Measurements from ENCODE around the gene SRM. TPM values are rescaled to one million over a fixed set of nuclear protein-coding genes. Genes with fewer than 3 reads are reported as not detected.
A peak's percentile ranks its signal among the peaks of the same experiment; 100 is the strongest.

SRM gene
- polyA plus RNA-seq (22.9 and 23.2 TPM in 2 replicates), polyA minus RNA-seq (19.2 and 23.5 TPM in 2 replicates)

DNA sequence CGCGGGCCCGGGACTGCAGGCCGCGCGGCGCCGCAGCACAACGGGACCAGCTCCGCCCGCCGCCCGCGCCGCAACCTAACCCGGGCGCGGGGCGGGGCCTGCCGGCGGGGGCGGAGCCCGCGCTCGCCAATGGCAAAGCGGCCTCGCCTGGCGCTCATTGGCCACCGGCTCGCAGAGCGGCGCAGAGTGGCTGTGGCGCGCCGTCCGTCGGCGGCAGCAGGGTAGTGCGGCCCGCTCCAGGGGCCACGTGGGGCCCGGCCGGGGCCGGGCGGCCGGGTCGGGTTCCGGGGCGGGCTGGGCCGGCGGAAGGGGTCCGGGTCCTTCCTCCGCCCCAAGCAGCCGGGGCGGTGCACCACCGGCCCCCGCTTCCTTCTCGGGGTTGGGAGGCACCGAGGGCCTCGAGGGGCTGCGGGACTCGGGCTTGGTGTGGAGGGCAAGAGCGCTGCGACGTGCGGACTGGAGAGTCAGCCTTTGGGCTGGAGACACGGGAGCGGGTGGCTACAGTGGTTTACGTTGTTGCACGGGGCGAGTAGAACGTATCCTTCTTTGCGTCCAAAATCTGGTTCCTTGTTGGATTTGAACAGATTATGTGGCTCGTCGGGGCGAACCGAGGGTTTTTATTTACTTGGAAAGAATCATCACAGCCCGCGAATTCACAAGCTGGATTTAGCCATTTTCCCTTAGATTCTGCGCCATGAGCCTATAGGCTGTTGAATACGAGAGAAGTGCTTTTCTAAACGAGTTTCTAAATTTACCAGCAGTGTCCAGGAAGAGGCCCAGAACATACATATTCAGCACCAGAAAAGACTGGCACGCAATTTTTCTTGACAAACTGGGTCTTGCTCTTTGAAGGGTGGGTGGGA lies at the start of gene SRM:
TSS of gene SRM (minus strand) at position 51 of the 863 bp plus-strand sequence. CDS start 75 bp downstream, outside the sequence.
- H2AFZ ChIP-seq (ENCODE audit: low read depth, low read length), result peak within 1 kb of the TSS; percentile 70
- H3K79me2 ChIP-seq (replicated peaks; ENCODE audit: insufficient read depth, low read length), result peaks cover 7% of the 10 kb centered on the region
- H3K27ac ChIP-seq (ENCODE audit: low read length), result peak within 1 kb of the TSS; percentile 56
- no peaks in the 10 kb centered on the region for H4K20me1 ChIP-seq (ENCODE audit: insufficient read depth)
- H3F3A ChIP-seq (ENCODE audit: insufficient read depth, low read length, poor library complexity, severe bottlenecking), result no peaks in the 10 kb centered on the region
- peaks cover 8% of the 10 kb centered on the region for H3K36me3 ChIP-seq (ENCODE audit: insufficient read depth, low read length)
- H3K4me2 ChIP-seq (ENCODE audit: low read length), result peak within 1 kb of the TSS; percentile 59
- H3K4me3 ChIP-seq (ENCODE audit: low read length), result peak within 1 kb of the TSS; percentile 87
- no peaks in the 10 kb centered on the region for H3K9me2 ChIP-seq (ENCODE audit: insufficient read depth, low read length)
- H3K9ac ChIP-seq (ENCODE audit: low read length), result peak within 1 kb of the TSS; percentile 74
- no peaks in the 10 kb centered on the region for H3K27me3 ChIP-seq (ENCODE audit: insufficient read depth, low read depth, low read length)
- no peaks in the 10 kb centered on the region for H3K9me3 ChIP-seq (ENCODE audit: low read length)
- TF ChIP-seq EP300 (conservative IDR thresholded peaks at IDR 0.05; ENCODE audit: poor library complexity, severe bottlenecking) (peak; percentile 21), RAD21 (conservative IDR thresholded peaks at IDR 0.05) (peak; percentile 56), MXI1 (conservative IDR thresholded peaks at IDR 0.05; ENCODE audit: poor library complexity, severe bottlenecking) (peak; percentile 81), POLR2AphosphoS5 (IDR thresholded peaks at IDR 0.05) (no peak), EZH2 (IDR thresholded peaks at IDR 0.05; ENCODE audit: borderline replicate concordance, insufficient read depth, low read length, poor library complexity, severe bottlenecking) (no peak), TAF1 (IDR thresholded peaks at IDR 0.05; ENCODE audit: low read depth) (no peak), SMC3 (conservative IDR thresholded peaks at IDR 0.05; ENCODE audit: poor library complexity) (peak; percentile 69)
- TF ChIP-seq, protein P1, sequence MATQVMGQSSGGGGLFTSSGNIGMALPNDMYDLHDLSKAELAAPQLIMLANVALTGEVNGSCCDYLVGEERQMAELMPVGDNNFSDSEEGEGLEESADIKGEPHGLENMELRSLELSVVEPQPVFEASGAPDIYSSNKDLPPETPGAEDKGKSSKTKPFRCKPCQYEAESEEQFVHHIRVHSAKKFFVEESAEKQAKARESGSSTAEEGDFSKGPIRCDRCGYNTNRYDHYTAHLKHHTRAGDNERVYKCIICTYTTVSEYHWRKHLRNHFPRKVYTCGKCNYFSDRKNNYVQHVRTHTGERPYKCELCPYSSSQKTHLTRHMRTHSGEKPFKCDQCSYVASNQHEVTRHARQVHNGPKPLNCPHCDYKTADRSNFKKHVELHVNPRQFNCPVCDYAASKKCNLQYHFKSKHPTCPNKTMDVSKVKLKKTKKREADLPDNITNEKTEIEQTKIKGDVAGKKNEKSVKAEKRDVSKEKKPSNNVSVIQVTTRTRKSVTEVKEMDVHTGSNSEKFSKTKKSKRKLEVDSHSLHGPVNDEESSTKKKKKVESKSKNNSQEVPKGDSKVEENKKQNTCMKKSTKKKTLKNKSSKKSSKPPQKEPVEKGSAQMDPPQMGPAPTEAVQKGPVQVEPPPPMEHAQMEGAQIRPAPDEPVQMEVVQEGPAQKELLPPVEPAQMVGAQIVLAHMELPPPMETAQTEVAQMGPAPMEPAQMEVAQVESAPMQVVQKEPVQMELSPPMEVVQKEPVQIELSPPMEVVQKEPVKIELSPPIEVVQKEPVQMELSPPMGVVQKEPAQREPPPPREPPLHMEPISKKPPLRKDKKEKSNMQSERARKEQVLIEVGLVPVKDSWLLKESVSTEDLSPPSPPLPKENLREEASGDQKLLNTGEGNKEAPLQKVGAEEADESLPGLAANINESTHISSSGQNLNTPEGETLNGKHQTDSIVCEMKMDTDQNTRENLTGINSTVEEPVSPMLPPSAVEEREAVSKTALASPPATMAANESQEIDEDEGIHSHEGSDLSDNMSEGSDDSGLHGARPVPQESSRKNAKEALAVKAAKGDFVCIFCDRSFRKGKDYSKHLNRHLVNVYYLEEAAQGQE (IDR thresholded peaks at IDR 0.05; ENCODE audit: borderline replicate concordance), result no peak
- TF ChIP-seq, protein P2, sequence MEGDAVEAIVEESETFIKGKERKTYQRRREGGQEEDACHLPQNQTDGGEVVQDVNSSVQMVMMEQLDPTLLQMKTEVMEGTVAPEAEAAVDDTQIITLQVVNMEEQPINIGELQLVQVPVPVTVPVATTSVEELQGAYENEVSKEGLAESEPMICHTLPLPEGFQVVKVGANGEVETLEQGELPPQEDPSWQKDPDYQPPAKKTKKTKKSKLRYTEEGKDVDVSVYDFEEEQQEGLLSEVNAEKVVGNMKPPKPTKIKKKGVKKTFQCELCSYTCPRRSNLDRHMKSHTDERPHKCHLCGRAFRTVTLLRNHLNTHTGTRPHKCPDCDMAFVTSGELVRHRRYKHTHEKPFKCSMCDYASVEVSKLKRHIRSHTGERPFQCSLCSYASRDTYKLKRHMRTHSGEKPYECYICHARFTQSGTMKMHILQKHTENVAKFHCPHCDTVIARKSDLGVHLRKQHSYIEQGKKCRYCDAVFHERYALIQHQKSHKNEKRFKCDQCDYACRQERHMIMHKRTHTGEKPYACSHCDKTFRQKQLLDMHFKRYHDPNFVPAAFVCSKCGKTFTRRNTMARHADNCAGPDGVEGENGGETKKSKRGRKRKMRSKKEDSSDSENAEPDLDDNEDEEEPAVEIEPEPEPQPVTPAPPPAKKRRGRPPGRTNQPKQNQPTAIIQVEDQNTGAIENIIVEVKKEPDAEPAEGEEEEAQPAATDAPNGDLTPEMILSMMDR (IDR thresholded peaks at IDR 0.05; ENCODE audit: poor library complexity, severe bottlenecking), result peak; percentile 75

DNA sequence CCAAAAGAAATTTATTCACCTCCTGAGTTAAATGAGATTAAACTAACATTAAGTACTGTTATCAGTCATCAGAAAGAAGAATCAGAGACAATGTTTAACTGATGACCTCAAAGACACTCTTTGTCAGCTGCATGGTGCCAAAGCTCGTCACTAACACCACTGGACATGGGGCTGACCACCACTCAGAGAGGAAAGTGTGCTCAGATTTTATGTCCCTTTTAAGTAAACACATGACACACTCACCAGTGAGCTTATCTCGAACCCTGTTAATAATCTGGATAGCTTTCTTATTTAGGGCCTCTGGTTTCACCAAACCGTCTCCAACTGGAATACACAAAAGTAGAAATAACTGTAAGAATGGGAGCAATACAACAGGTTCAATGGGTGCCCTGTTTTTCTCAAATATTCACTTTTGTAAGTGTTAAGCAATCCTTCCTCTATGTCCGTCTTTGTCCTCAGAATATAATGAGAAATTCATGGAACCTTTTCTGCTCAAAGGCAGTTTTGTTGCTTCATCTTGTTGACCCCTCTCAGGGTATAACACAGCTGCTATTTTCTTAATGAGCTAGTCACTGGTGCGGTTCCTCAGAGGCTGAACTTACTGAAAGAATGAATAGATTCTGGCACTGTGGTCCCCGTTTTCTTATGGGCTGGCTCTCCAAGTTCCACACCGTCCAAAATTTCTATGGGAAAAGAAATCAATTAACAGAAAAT lies 49.4 kb upstream of the SRM start:
- Histone ChIP-seq H3K27ac (ENCODE audit: low read length) (no peak overlapping the region), H3K27me3 (ENCODE audit: insufficient read depth, low read depth, low read length) (no peaks in the 10 kb centered on the region), H3K9ac (ENCODE audit: low read length) (no peak overlapping the region), H3K79me2 (replicated peaks; ENCODE audit: insufficient read depth, low read length) (no peaks in the 10 kb centered on the region), H3K36me3 (ENCODE audit: insufficient read depth, low read length) (peaks cover 10% of the 10 kb centered on the region), H3F3A (ENCODE audit: insufficient read depth, low read length, poor library complexity, severe bottlenecking) (no peaks in the 10 kb centered on the region), H3K4me2 (ENCODE audit: low read length) (no peak overlapping the region), H3K9me3 (ENCODE audit: low read length) (no peaks in the 10 kb centered on the region), H3K9me2 (ENCODE audit: insufficient read depth, low read length) (no peaks in the 10 kb centered on the region), H2AFZ (ENCODE audit: low read depth, low read length) (no peak overlapping the region), H4K20me1 (ENCODE audit: insufficient read depth) (no peaks in the 10 kb centered on the region), H3K4me3 (ENCODE audit: low read length) (no peak overlapping the region)
- TF ChIP-seq, protein P2 (IDR thresholded peaks at IDR 0.05; ENCODE audit: poor library complexity, severe bottlenecking), result no peak
- no peak for TF ChIP-seq MXI1 (conservative IDR thresholded peaks at IDR 0.05; ENCODE audit: poor library complexity, severe bottlenecking)
- TF ChIP-seq, protein P1 (IDR thresholded peaks at IDR 0.05; ENCODE audit: borderline replicate concordance), result no peak
- no peak for TF ChIP-seq POLR2AphosphoS5 (IDR thresholded peaks at IDR 0.05)
- no peak for TF ChIP-seq RAD21 (conservative IDR thresholded peaks at IDR 0.05)

All from neural cell (in vitro differentiated cells).